GM12878 (cell line): ENCODE data around the gene ADAMTS5. TPM values are rescaled to one million over a fixed set of nuclear protein-coding genes. Genes with fewer than 3 reads are reported as not detected.

ENCODE experiments used
- ATAC-seq: fragments of 200-7000 bp; cut with Tn5 transposase; 3 replicates; pipeline ENCODE4 v1.9.1; 2020; ENCODE audit warnings: mild to moderate bottlenecking, moderate library complexity
- BruUV-seq: library from RNA; stranded (reverse); fragments of 400-500 nt; replicated peaks from 2 replicates; lab custom pipeline; 2021; lab: Mats Ljungman, UMichigan
- CTCF ChIA-PET: fragments of 300-600 bp; sonication (Branson Sonifier 250); formaldehyde crosslinking; extraction: SDS; loops from one replicate; lab custom pipeline; 2021; ENCODE audit warnings: inconsistent platforms; lab: Yijun Ruan, JAX
- POLR2A ChIA-PET: fragments of 350-600 bp; formaldehyde crosslinking; extraction: SDS; loops from one replicate; lab custom pipeline; 2021; ENCODE audit warnings: inconsistent platforms; lab: Charles Lee
- RAD21 ChIA-PET: fragments of 300-600 bp; sonication (Branson Sonifier 250); formaldehyde crosslinking; loops from one replicate; lab custom pipeline; 2023; ENCODE audit warnings: antibody characterized with exemption; ENCODE audit not compliant: unreplicated experiment; lab: Charles Lee
- SMC1A ChIA-PET: fragments of 300-600 bp; sonication (Branson Sonifier 250); formaldehyde crosslinking; loops from one replicate; lab custom pipeline; 2023; ENCODE audit not compliant: unreplicated experiment, uncharacterized antibody; lab: Charles Lee
- DNase-seq: peaks from one replicate; pipeline ENCODE4 v3.0.0-alpha.2; 2011; ENCODE audit warnings: low read depth, low spot score
- FAIRE-seq: peaks from 3 replicates; lab custom pipeline; 2011; peaks lifted over from hg19 to GRCh38; lab: Jason Lieb, UNC
- H2AFZ ChIP-seq: 2 replicates; pipeline ENCODE4 v1.6.0; 2011; ENCODE audit warnings: low read depth, low read length, control low read depth; ENCODE audit not compliant: control insufficient read depth
- H3K27ac ChIP-seq: 2 replicates; pipeline ENCODE4 v1.5.1; 2011; ENCODE audit warnings: control low read depth; ENCODE audit not compliant: control insufficient read depth, insufficient read depth
- H3K27me3 ChIP-seq, 2 experiments: replicated peaks in 1 of 2; 2 replicates each; pipeline versions ENCODE4 v1.6.0 to v1.6.1; 2011; ENCODE audit warnings: low read length in 1 of 2; ENCODE audit not compliant: control insufficient read depth in 2 of 2, insufficient read depth in 2 of 2
- H3K36me3 ChIP-seq, 2 experiments: 2 replicates each; pipeline ENCODE4 v1.5.1; 2011; ENCODE audit warnings: low read length in 1 of 2; ENCODE audit not compliant: control insufficient read depth in 2 of 2, insufficient read depth in 2 of 2
- H3K4me1 ChIP-seq: 2 replicates; pipeline ENCODE4 v1.6.1; 2011; ENCODE audit warnings: mild to moderate bottlenecking, low read length, moderate library complexity, mixed read lengths; ENCODE audit not compliant: control insufficient read depth, insufficient read depth
- H3K4me2 ChIP-seq: 2 replicates; pipeline ENCODE4 v1.6.0; 2011; ENCODE audit warnings: control low read depth; ENCODE audit not compliant: control insufficient read depth, insufficient read depth
- H3K4me3 ChIP-seq: fragments of 200-600 bp; sonication (generic); 2 replicates; pipeline ENCODE4 v1.5.1; 2016
- H3K79me2 ChIP-seq: 2 replicates; pipeline ENCODE4 v1.6.0; 2011; ENCODE audit warnings: low read length; ENCODE audit not compliant: control insufficient read depth, insufficient read depth
- H3K9ac ChIP-seq: 2 replicates; pipeline ENCODE4 v1.8.0; 2011; ENCODE audit warnings: low read length, control low read depth, mixed read lengths; ENCODE audit not compliant: control insufficient read depth, insufficient read depth
- H3K9me3 ChIP-seq: replicated peaks from 3 replicates; pipeline ENCODE4 v1.5.1; 2011; ENCODE audit warnings: mild to moderate bottlenecking, low read length; ENCODE audit not compliant: control insufficient read depth, insufficient read depth
- H4K20me1 ChIP-seq: 2 replicates; pipeline ENCODE4 v1.6.0; 2011; ENCODE audit not compliant: control insufficient read depth, insufficient read depth
- BMI1 ChIP-seq: fragments of 450-650 bp; IDR thresholded peaks from 2 replicates; pipeline ENCODE4 v1.6.1; 2016; ENCODE audit warnings: mild to moderate bottlenecking, moderate library complexity, borderline replicate concordance
- BRCA1 ChIP-seq: IDR thresholded peaks from 2 replicates; pipeline ENCODE4 v1.6.1; 2011; ENCODE audit warnings: low read depth, low read length, improper control_type of control experiment
- FOS ChIP-seq: IDR thresholded peaks from 3 replicates; pipeline ENCODE4 v1.6.1; 2011; ENCODE audit warnings: borderline replicate concordance; ENCODE audit not compliant: insufficient read length; ENCODE audit errors: extremely low read depth
- IRF5 ChIP-seq: fragments of 450-650 bp; IDR thresholded peaks from 2 replicates; pipeline ENCODE4 v1.6.1; 2017; ENCODE audit warnings: borderline replicate concordance
- KAT2A ChIP-seq: conservative IDR thresholded peaks from 2 replicates; pipeline ENCODE4 v1.6.1; 2011; ENCODE audit warnings: low read depth, low read length; ENCODE audit not compliant: control insufficient read depth
- NRF1 ChIP-seq: conservative IDR thresholded peaks from 2 replicates; pipeline ENCODE4 v1.6.1; 2011; ENCODE audit warnings: mild to moderate bottlenecking, low read depth, low read length, improper control_type of control experiment
- PAX5 ChIP-seq: IDR thresholded peaks from 2 replicates; pipeline ENCODE4 v1.6.1; 2011; ENCODE audit warnings: low read depth, low read length, borderline replicate concordance
- PKNOX1 ChIP-seq: fragments of 450-650 bp; IDR thresholded peaks from 2 replicates; pipeline ENCODE4 v1.6.1; 2016; ENCODE audit warnings: mild to moderate bottlenecking
- RB1 ChIP-seq: fragments of 450-650 bp; formaldehyde crosslinking; IDR thresholded peaks from 2 replicates; pipeline ENCODE4 v1.6.1; 2017; ENCODE audit warnings: mild to moderate bottlenecking, borderline replicate concordance
- RELA ChIP-seq: fragments of 450-650 bp; IDR thresholded peaks from 2 replicates; pipeline ENCODE4 v1.8.0; 2014; ENCODE audit warnings: borderline replicate concordance; ENCODE audit not compliant: partially characterized antibody
- SIN3A ChIP-seq: IDR thresholded peaks from 2 replicates; pipeline ENCODE4 v1.6.1; 2012; ENCODE audit warnings: low read depth, low read length, improper control_type of control experiment
- SPI1 ChIP-seq: IDR thresholded peaks from 2 replicates; pipeline ENCODE4 v1.6.1; 2011; ENCODE audit warnings: low read depth, mild to moderate bottlenecking, low read length, moderate library complexity, borderline replicate concordance; ENCODE audit not compliant: insufficient read depth
- TAF1 ChIP-seq: IDR thresholded peaks from 2 replicates; pipeline ENCODE4 v1.6.1; 2011; ENCODE audit warnings: mild to moderate bottlenecking, low read depth, low read length, borderline replicate concordance
- TCF3 ChIP-seq: IDR thresholded peaks from 2 replicates; pipeline ENCODE4 v1.6.1; 2012; ENCODE audit warnings: low read depth, mild to moderate bottlenecking, low read length, borderline replicate concordance; ENCODE audit not compliant: insufficient read depth
- TCF7 ChIP-seq: IDR thresholded peaks from 2 replicates; pipeline ENCODE4 v1.6.1; 2014; ENCODE audit warnings: antibody characterized with exemption, borderline replicate concordance
- YBX1 ChIP-seq: fragments of 450-650 bp; IDR thresholded peaks from 2 replicates; pipeline ENCODE4 v1.6.1; 2016; ENCODE audit warnings: antibody characterized with exemption
- ZZZ3 ChIP-seq: IDR thresholded peaks from 2 replicates; pipeline ENCODE4 v1.6.1; 2011; ENCODE audit warnings: low read depth; ENCODE audit not compliant: control insufficient read depth, insufficient read length
- WGBS: methylation state at CpG from one replicate; pipeline ENCODE4 v1.1.6; 2016; ENCODE audit warnings: low lambda C conversion rate; ENCODE audit not compliant: insufficient replicate concordance, insufficient coverage; ENCODE audit errors: missing lambda C conversion rate; 5-methylcytosine and 5-hydroxymethylcytosine counted together
- in situ Hi-C: fragments of 300-500 bp; cut with MboI; formaldehyde crosslinking; loops from 9 replicates; pipeline ENCODE4 v1.14.3; 2018; ENCODE audit warnings: mixed read lengths
- intact Hi-C: fragments of 100-400 bp; cut with micrococcal nuclease; formaldehyde crosslinking; loops from one replicate; pipeline ENCODE4 v1.14.2; 2022; ENCODE audit not compliant: unreplicated experiment
- polyA plus RNA-seq, 11 experiments: library from polyadenylated mRNA; depleted of rRNA in 4 of 11; unstranded in 6 of 11; stranded (reverse) in 5 of 11; fragments of >200 nt; fragmentation: Nextera tagmentation in 4 of 11; fragmentation: Illumina TruSeq in 1 of 11; extraction: Ambion mirVana in 4 of 11; extraction: Trizol in 1 of 11; gene quantifications; 1 replicate in 1 of 11; 2 replicates in 10 of 11; pipeline versions ENCODE4 v1.2.1 to v1.2.3, GENCODE V29; 2011 to 2016; ENCODE audit warnings: inconsistent platforms in 2 of 11, missing spikeins in 2 of 11, low read depth in 1 of 11
- total RNA-seq, 4 experiments: library from RNA; depleted of rRNA in 3 of 4; stranded (reverse); fragments of >200 nt in 3 of 4; fragmentation: Illumina TruSeq in 1 of 4; extraction: Trizol in 1 of 4; gene quantifications; 2 replicates each; pipeline versions ENCODE4 v1.2.1 to v1.2.3, GENCODE V29; 2013 to 2021

Gene ADAMTS5
- total and polyA plus RNA-seq, 10 of the 15 experiments (the other 5 are each of a cell fraction or from before 2014, with no cell fraction given), result not detected

GRCh38 chr21:26918323-26919079, 48.4 kb downstream of the ADAMTS5 start:
- Histone ChIP-seq H3K4me1 (no peaks in the 10 kb centered on the region), H3K9me3 (no peaks in the 10 kb centered on the region), H3K9ac (no peak overlapping the region), H3K27ac (no peak overlapping the region), H3K79me2 (no peaks in the 10 kb centered on the region), H4K20me1 (no peaks in the 10 kb centered on the region), H3K4me3 (no peak overlapping the region), H3K27me3 (no peaks in the 10 kb centered on the region), H2AFZ (no peak overlapping the region), H3K4me2 (no peak overlapping the region), H3K36me3 (no peaks in the 10 kb centered on the region)
- no TSS peak for BruUV-seq
- ChIA-PET SMC1A (no interaction called here), CTCF (no interaction called here), RAD21 (no interaction called here), POLR2A (no interaction called here)
- in situ Hi-C loops, result no loop called here
- ATAC-seq (no peak), FAIRE-seq (no peak), DNase-seq (no peak)
- 8% methylated on average over 8 of the region's 8 CpGs for WGBS
- TF ChIP-seq PAX5 (no peak), TAF1 (no peak), TCF7 (no peak), SIN3A (no peak), KAT2A (no peak), NRF1 (no peak), TCF3 (no peak), SPI1 (no peak), BRCA1 (no peak), IRF5 (no peak), YBX1 (no peak), BMI1 (no peak), RB1 (no peak), PKNOX1 (no peak), RELA (no peak), FOS (no peak), ZZZ3 (no peak)
- intact Hi-C loops, result no loop called here
